Progenitor cell of endocrine pancreas (in vitro differentiated cells): ENCODE data around the gene COL3A1. TPM values are rescaled to one million over a fixed set of nuclear protein-coding genes. Genes with fewer than 3 reads are reported as not detected.

ENCODE experiments used
- DNase-seq: peaks from one replicate; pipeline ENCODE4 v3.0.0; 2021; ENCODE audit warnings: low spot score; ENCODE audit not compliant: unreplicated experiment
- H3K27ac Mint-ChIP-seq: 2 replicates; pipeline ENCODE4 v1.8.0; 2021; ENCODE audit warnings: mild to moderate bottlenecking, moderate library complexity, mixed read lengths
- H3K27me3 Mint-ChIP-seq: 2 replicates; pipeline ENCODE4 v1.8.0; 2021; ENCODE audit warnings: mixed read lengths
- H3K36me3 Mint-ChIP-seq: 2 replicates; pipeline ENCODE4 v1.8.0; 2022; ENCODE audit warnings: mixed read lengths; ENCODE audit not compliant: insufficient read depth
- H3K4me1 Mint-ChIP-seq: 2 replicates; pipeline ENCODE4 v1.8.0; 2021; ENCODE audit warnings: low read depth, mixed read lengths
- H3K4me3 Mint-ChIP-seq: 2 replicates; pipeline ENCODE4 v1.8.0; 2021; ENCODE audit warnings: low read depth, mild to moderate bottlenecking, moderate library complexity, mixed read lengths
- H3K9me3 Mint-ChIP-seq: 2 replicates; pipeline ENCODE4 v1.8.0; 2021; ENCODE audit warnings: low read depth, mixed read lengths
- total RNA-seq: library from RNA; stranded (reverse); gene quantifications from 2 replicates; pipeline ENCODE4 v1.2.1, GENCODE V29; 2021
- TF ChIP-seq, protein P1 (sequence below): fragments of 200-600 bp; sonication (generic); IDR thresholded peaks from one replicate; pipeline ENCODE4 v1.5.0; 2021; ENCODE audit warnings: antibody characterized with exemption, mild to moderate bottlenecking; ENCODE audit not compliant: unreplicated experiment

COL3A1 gene
- total RNA-seq, 1 donor from 2014 or later: 15.5 TPM

DNA sequence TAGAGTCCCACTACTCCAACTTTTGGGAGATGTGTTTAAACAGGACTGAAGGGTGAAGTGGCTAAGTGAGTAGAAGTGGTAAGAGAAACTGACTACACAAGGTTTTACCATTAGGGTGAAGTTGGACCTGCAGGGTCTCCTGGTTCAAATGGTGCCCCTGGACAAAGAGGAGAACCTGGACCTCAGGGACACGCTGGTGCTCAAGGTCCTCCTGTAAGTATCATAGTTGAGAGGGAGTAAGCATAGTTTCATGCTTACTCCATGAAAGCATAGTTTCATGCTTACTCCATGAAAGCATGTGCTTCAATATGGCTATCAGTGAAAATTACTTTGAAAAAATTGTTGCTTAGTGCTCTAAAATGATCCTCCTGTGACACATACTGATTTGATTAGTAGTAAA is 19.1 kb downstream of the COL3A1 start:
- H3K4me3 Mint-ChIP-seq: no peak overlapping the region
- DNase-seq: no peak
- TF ChIP-seq, protein P1, sequence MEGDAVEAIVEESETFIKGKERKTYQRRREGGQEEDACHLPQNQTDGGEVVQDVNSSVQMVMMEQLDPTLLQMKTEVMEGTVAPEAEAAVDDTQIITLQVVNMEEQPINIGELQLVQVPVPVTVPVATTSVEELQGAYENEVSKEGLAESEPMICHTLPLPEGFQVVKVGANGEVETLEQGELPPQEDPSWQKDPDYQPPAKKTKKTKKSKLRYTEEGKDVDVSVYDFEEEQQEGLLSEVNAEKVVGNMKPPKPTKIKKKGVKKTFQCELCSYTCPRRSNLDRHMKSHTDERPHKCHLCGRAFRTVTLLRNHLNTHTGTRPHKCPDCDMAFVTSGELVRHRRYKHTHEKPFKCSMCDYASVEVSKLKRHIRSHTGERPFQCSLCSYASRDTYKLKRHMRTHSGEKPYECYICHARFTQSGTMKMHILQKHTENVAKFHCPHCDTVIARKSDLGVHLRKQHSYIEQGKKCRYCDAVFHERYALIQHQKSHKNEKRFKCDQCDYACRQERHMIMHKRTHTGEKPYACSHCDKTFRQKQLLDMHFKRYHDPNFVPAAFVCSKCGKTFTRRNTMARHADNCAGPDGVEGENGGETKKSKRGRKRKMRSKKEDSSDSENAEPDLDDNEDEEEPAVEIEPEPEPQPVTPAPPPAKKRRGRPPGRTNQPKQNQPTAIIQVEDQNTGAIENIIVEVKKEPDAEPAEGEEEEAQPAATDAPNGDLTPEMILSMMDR: no peak
- H3K9me3 Mint-ChIP-seq: no peaks in the 10 kb centered on the region
- no peaks in the 10 kb centered on the region for H3K27me3 Mint-ChIP-seq
- H3K27ac Mint-ChIP-seq: no peak overlapping the region
- H3K36me3 Mint-ChIP-seq: no peaks in the 10 kb centered on the region
- no peaks in the 10 kb centered on the region for H3K4me1 Mint-ChIP-seq

DNA sequence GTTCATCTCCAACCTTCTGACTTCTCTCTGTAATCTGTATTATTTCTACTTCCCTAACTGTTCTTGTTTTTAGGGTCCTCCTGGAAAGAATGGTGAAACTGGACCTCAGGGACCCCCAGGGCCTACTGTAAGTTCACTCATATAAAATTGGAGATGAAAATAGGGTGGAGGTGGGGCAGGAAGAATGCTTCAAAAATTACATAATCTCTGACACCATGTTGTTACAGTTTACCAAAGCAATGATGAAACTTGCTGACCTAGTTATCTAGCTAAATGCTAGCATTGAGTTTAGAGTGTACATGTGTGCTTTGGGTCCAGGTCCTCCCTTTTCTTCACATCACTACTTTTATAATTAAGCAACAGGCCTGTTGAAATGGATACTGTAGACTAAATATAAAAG is 23.1 kb downstream of the COL3A1 start:
- Mint-ChIP-seq H3K36me3 (no peaks in the 10 kb centered on the region), H3K4me3 (no peak overlapping the region), H3K27ac (no peak overlapping the region), H3K27me3 (no peaks in the 10 kb centered on the region), H3K4me1 (no peaks in the 10 kb centered on the region), H3K9me3 (no peaks in the 10 kb centered on the region)
- TF ChIP-seq, protein P1: no peak
- DNase-seq: no peak

DNA sequence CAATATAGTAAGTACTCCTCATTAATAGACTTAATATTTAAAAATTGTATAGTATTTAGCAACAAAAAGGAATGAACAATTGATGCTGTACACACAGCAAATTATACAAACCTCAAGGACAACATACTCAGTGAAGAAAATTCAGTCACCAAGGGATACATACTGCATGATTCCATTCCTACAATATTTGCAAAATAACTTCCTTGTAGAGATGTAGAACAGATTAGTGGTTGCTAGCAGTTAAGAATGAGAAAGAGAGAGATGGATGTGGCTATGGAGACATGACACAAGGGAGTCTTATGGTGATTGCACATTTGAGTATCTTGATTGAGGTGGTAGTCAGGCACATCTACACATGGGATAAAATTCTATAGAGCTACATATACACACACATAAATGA is 26.0 kb downstream of the COL3A1 start:
- Mint-ChIP-seq H3K27ac (no peak overlapping the region), H3K36me3 (no peaks in the 10 kb centered on the region)

GRCh38 chr2:189002079-189002478 is 27.9 kb downstream of the COL3A1 start:
- H3K36me3 Mint-ChIP-seq: no peaks in the 10 kb centered on the region
- DNase-seq: no peak
- no peaks in the 10 kb centered on the region for H3K9me3 Mint-ChIP-seq
- TF ChIP-seq, protein P1: no peak
- H3K4me1 Mint-ChIP-seq: no peaks in the 10 kb centered on the region
- H3K27me3 Mint-ChIP-seq: no peaks in the 10 kb centered on the region
- no peak overlapping the region for H3K4me3 Mint-ChIP-seq
- no peak overlapping the region for H3K27ac Mint-ChIP-seq

More for the DNA sequence above, 26.0 kb downstream of the COL3A1 start:
- TF ChIP-seq, protein P1: no peak
- H3K27me3 Mint-ChIP-seq: no peaks in the 10 kb centered on the region
- no peak for DNase-seq
- no peaks in the 10 kb centered on the region for H3K9me3 Mint-ChIP-seq
- no peaks in the 10 kb centered on the region for H3K4me1 Mint-ChIP-seq
- no peak overlapping the region for H3K4me3 Mint-ChIP-seq

GRCh38 chr2:189008555-189009262 is 34.5 kb downstream of the COL3A1 start:
- H3K27ac Mint-ChIP-seq: no peak overlapping the region
- H3K4me3 Mint-ChIP-seq: no peak overlapping the region
- DNase-seq: no peak
- H3K9me3 Mint-ChIP-seq: no peaks in the 10 kb centered on the region
- H3K4me1 Mint-ChIP-seq: no peaks in the 10 kb centered on the region
- TF ChIP-seq, protein P1: no peak
- H3K36me3 Mint-ChIP-seq: no peaks in the 10 kb centered on the region
- H3K27me3 Mint-ChIP-seq: no peaks in the 10 kb centered on the region
